Measurements from ENCODE around the gene AGA. TPM values are rescaled to one million over a fixed set of nuclear protein-coding genes. Genes with fewer than 3 reads are reported as not detected.
A peak's percentile ranks its signal among the peaks of the same experiment; 100 is the strongest.

AGA gene
- total and polyA plus RNA-seq, 2 of the 13 experiments (the other 11 are each of a cell fraction or from before 2014, with no cell fraction given) = 21.9 to 22.3 TPM

- TF ChIP-seq, protein P1, sequence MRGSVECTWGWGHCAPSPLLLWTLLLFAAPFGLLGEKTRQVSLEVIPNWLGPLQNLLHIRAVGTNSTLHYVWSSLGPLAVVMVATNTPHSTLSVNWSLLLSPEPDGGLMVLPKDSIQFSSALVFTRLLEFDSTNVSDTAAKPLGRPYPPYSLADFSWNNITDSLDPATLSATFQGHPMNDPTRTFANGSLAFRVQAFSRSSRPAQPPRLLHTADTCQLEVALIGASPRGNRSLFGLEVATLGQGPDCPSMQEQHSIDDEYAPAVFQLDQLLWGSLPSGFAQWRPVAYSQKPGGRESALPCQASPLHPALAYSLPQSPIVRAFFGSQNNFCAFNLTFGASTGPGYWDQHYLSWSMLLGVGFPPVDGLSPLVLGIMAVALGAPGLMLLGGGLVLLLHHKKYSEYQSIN (CRISPR knock-in tag; IDR thresholded peaks at IDR 0.05; ENCODE audit: borderline replicate concordance) = no peak
- TF ChIP-seq, protein P2, sequence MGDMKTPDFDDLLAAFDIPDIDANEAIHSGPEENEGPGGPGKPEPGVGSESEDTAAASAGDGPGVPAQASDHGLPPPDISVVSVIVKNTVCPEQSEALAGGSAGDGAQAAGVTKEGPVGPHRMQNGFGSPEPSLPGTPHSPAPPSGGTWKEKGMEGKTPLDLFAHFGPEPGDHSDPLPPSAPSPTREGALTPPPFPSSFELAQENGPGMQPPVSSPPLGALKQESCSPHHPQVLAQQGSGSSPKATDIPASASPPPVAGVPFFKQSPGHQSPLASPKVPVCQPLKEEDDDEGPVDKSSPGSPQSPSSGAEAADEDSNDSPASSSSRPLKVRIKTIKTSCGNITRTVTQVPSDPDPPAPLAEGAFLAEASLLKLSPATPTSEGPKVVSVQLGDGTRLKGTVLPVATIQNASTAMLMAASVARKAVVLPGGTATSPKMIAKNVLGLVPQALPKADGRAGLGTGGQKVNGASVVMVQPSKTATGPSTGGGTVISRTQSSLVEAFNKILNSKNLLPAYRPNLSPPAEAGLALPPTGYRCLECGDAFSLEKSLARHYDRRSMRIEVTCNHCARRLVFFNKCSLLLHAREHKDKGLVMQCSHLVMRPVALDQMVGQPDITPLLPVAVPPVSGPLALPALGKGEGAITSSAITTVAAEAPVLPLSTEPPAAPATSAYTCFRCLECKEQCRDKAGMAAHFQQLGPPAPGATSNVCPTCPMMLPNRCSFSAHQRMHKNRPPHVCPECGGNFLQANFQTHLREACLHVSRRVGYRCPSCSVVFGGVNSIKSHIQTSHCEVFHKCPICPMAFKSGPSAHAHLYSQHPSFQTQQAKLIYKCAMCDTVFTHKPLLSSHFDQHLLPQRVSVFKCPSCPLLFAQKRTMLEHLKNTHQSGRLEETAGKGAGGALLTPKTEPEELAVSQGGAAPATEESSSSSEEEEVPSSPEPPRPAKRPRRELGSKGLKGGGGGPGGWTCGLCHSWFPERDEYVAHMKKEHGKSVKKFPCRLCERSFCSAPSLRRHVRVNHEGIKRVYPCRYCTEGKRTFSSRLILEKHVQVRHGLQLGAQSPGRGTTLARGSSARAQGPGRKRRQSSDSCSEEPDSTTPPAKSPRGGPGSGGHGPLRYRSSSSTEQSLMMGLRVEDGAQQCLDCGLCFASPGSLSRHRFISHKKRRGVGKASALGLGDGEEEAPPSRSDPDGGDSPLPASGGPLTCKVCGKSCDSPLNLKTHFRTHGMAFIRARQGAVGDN (CRISPR knock-in tag; IDR thresholded peaks at IDR 0.05) = peak; percentile 94
- no peak for TF ChIP-seq TERF1 (CRISPR knock-in tag; IDR thresholded peaks at IDR 0.05)
- 0 out of 2 replicates have a peak, but pooled peaks have one; percentile 51 for TF ChIP-seq IRX3 (CRISPR knock-in tag; IDR thresholded peaks at IDR 0.05; ENCODE audit: borderline replicate concordance, low read depth)
- TF ChIP-seq ZNF205 (CRISPR knock-in tag; IDR thresholded peaks at IDR 0.05) = no peak
- TF ChIP-seq E2F5 (CRISPR knock-in tag; conservative IDR thresholded peaks at IDR 0.05) = peak; percentile 80; the same call in 1 of the 2 replicates
- 0 out of 2 replicates have a peak, but pooled peaks have one; percentile 80 for TF ChIP-seq REL (CRISPR knock-in tag; conservative IDR thresholded peaks at IDR 0.05)
- 0 out of 2 replicates have a peak, but pooled peaks have one; percentile 47 for TF ChIP-seq MED13 (CRISPR knock-in tag; IDR thresholded peaks at IDR 0.05)
- TF ChIP-seq ZMAT3 (CRISPR knock-in tag; conservative IDR thresholded peaks at IDR 0.05) = peak; percentile 44; the same call in 1 of the 2 replicates
- TF ChIP-seq ZNF800 (CRISPR knock-in tag; IDR thresholded peaks at IDR 0.05) = no peak; the same call in 1 of the 2 replicates
- peak; percentile 79 for TF ChIP-seq ZNF263 (CRISPR knock-in tag; IDR thresholded peaks at IDR 0.05)
- peak; percentile 44; the same call in 1 of the 2 replicates for TF ChIP-seq ZSCAN25 (CRISPR knock-in tag; IDR thresholded peaks at IDR 0.05)
- TF ChIP-seq MNT (IDR thresholded peaks at IDR 0.05) = no peak
- peak; percentile 61 for TF ChIP-seq HOXA5 (CRISPR knock-in tag; IDR thresholded peaks at IDR 0.05)
- TF ChIP-seq HOMEZ (CRISPR knock-in tag; IDR thresholded peaks at IDR 0.05; ENCODE audit: low read depth) = peak; percentile 89
Observed at GRCh38 chr4:177441803-177442622, at the start of gene AGA (continued).

Measured in HepG2 (cell line).